Measurements from ENCODE around the gene GPATCH2L.

GRCh38 chr14:76152333-76152681 is 585 bp downstream of the GPATCH2L start:
- TF ChIP-seq EP300 (IDR thresholded peaks at IDR 0.05) (no peak), POLR2A (IDR thresholded peaks at IDR 0.05) (no peak), CTCF (IDR thresholded peaks at IDR 0.05) (no peak), POLR2AphosphoS5 (IDR thresholded peaks at IDR 0.05) (no peak)
